Stomach (tissue), 4 donors: ENCODE results near the gene SLC25A13.

Experiments used
- CTCF ChIP-seq, 7 experiments: fragments of 450-650 bp in 4 of 7; fragments of 200-600 bp in 3 of 7; sonication (generic) in 3 of 7; IDR thresholded peaks; one replicate each; pipeline ENCODE4 v1.5.1; 2016 to 2019; ENCODE audit warnings: antibody characterized with exemption in 7 of 7, control low read depth in 2 of 7, mild to moderate bottlenecking in 1 of 7
- EP300 ChIP-seq: sonication (generic); formaldehyde crosslinking; IDR thresholded peaks from one replicate; pipeline ENCODE4 v1.6.1; 2017; ENCODE audit warnings: antibody characterized with exemption
- POLR2A ChIP-seq, 4 donors: fragments of 450-650 bp; IDR thresholded peaks; one replicate each; pipeline ENCODE4 v1.6.1; 2016; ENCODE audit warnings: antibody characterized with exemption in 4 of 4, control low read depth in 2 of 4, mild to moderate bottlenecking in 1 of 4, moderate library complexity in 1 of 4
- POLR2AphosphoS5 ChIP-seq, 3 donors: sonication (generic); formaldehyde crosslinking; IDR thresholded peaks; one replicate each; pipeline ENCODE4 v1.6.1; 2016; ENCODE audit warnings: antibody characterized with exemption in 3 of 3

- TF ChIP-seq EP300, result no peak
- TF ChIP-seq CTCF (IDR thresholded peaks at IDR 0.05), result no peak
- TF ChIP-seq POLR2A (IDR thresholded peaks at IDR 0.05), result no peak
- no peak for TF ChIP-seq POLR2AphosphoS5 (IDR thresholded peaks at IDR 0.05)
Measured at GRCh38 chr7:96179837-96180236, 142.1 kb downstream of the SLC25A13 start.
